Measurements from ENCODE around the gene DOCK1.

DOCK1 gene

DNA sequence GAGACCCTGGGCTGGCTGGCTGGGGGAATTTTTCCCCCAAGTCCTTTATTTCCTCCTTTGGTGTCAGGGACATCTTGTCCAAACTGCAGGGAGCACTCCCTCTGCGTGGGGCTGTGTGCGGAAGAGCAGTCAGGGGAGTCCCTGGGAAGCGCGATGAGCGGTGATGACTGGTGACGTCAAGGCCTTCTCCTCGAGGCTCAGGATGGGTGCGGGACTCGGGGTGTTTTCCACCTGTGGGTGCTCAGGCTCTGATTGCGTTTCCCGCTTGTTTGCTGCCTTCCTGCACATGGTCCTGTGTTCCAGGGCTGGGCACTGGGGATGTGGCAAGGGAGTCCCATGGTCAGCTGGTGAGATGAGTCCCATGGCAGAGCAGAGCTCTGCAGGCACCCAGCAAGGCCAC lies 101.2 kb downstream of the DOCK1 start:
- Histone ChIP-seq H3K4me1 (ENCODE audit: insufficient read depth, low read length) (no peaks in the 10 kb centered on the region), H3K9me3 (ENCODE audit: control insufficient read depth, insufficient read depth, low read length) (no peaks in the 10 kb centered on the region), H3K9ac (ENCODE audit: low read depth, low read length) (no peak overlapping the region), H3K36me3 (ENCODE audit: insufficient read depth, low read length) (no peaks in the 10 kb centered on the region; the same call in 1 of the 2 replicates)

- no peak overlapping the region for H3K9ac ChIP-seq (ENCODE audit: low read depth, low read length)
- H3K36me3 ChIP-seq (ENCODE audit: insufficient read depth, low read length), result peaks cover 3% of the 10 kb centered on the region
- peaks cover 10% of the 10 kb centered on the region; the same call in 1 of the 2 replicates for H3K4me1 ChIP-seq (ENCODE audit: insufficient read depth, low read length)
- H3K9me3 ChIP-seq (ENCODE audit: control insufficient read depth, insufficient read depth, low read length), result no peaks in the 10 kb centered on the region
Observed at GRCh38 chr10:127009366-127009765, 104.1 kb downstream of the DOCK1 start.

DNA sequence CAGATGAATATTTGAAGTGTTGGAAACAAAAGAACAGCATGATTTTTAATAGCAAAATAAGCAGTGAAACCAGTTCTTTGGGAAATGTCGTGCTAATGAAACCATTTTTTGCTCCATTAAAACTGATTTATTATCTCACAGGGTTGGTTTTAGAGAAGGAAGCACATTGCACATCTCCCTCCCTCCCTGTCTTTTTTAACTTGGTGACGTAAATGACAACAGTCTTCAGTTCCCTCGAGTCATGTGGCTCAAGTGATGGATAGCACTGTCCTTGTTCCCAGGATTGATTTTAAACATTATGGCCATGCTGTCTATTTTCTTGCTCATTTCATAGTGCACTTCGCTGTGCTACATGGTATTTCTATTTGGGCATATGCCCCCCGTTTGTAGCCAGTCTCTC lies 105.9 kb downstream of the DOCK1 start:
- no peaks in the 10 kb centered on the region for H3K9me3 ChIP-seq (ENCODE audit: control insufficient read depth, insufficient read depth, low read length)
- H3K9ac ChIP-seq (ENCODE audit: low read depth, low read length), result no peak overlapping the region
- peaks cover 3% of the 10 kb centered on the region for H3K36me3 ChIP-seq (ENCODE audit: insufficient read depth, low read length)
- peaks cover 10% of the 10 kb centered on the region; the same call in 1 of the 2 replicates for H3K4me1 ChIP-seq (ENCODE audit: insufficient read depth, low read length)

- Histone ChIP-seq H3K36me3 (ENCODE audit: insufficient read depth, low read length) (peaks cover 5% of the 10 kb centered on the region), H3K9me3 (ENCODE audit: control insufficient read depth, insufficient read depth, low read length) (no peaks in the 10 kb centered on the region)
Observed at GRCh38 chr10:127012071-127012768, 107.0 kb downstream of the DOCK1 start.

GRCh38 chr10:127012769-127013152 lies 107.5 kb downstream of the DOCK1 start:
- Histone ChIP-seq H3K9me3 (ENCODE audit: control insufficient read depth, insufficient read depth, low read length) (no peaks in the 10 kb centered on the region), H3K9ac (ENCODE audit: low read depth, low read length) (no peak overlapping the region), H3K4me1 (ENCODE audit: insufficient read depth, low read length) (peaks cover 10% of the 10 kb centered on the region; the same call in 1 of the 2 replicates), H3K36me3 (ENCODE audit: insufficient read depth, low read length) (peaks cover 5% of the 10 kb centered on the region)

More at GRCh38 chr10:127012071-127012768, 107.0 kb downstream of the DOCK1 start:
- no peak overlapping the region for H3K9ac ChIP-seq (ENCODE audit: low read depth, low read length)
- peaks cover 10% of the 10 kb centered on the region; the same call in 1 of the 2 replicates for H3K4me1 ChIP-seq (ENCODE audit: insufficient read depth, low read length)

- Histone ChIP-seq H3K9me3 (ENCODE audit: control insufficient read depth, insufficient read depth, low read length) (no peaks in the 10 kb centered on the region), H3K36me3 (ENCODE audit: insufficient read depth, low read length) (peaks cover 5% of the 10 kb centered on the region), H3K4me1 (ENCODE audit: insufficient read depth, low read length) (peaks cover 10% of the 10 kb centered on the region; the same call in 1 of the 2 replicates), H3K9ac (ENCODE audit: low read depth, low read length) (no peak overlapping the region)
Observed at GRCh38 chr10:127013211-127013656, 108.0 kb downstream of the DOCK1 start.

- H3K36me3 ChIP-seq (ENCODE audit: insufficient read depth, low read length), result peaks cover 5% of the 10 kb centered on the region
- H3K9me3 ChIP-seq (ENCODE audit: control insufficient read depth, insufficient read depth, low read length), result no peaks in the 10 kb centered on the region
- H3K9ac ChIP-seq (ENCODE audit: low read depth, low read length), result no peak overlapping the region
- H3K4me1 ChIP-seq (ENCODE audit: insufficient read depth, low read length), result peaks cover 10% of the 10 kb centered on the region; the same call in 1 of the 2 replicates
Observed at GRCh38 chr10:127013691-127014473, 108.7 kb downstream of the DOCK1 start.

- Histone ChIP-seq H3K9ac (ENCODE audit: low read depth, low read length) (no peak overlapping the region), H3K4me1 (ENCODE audit: insufficient read depth, low read length) (peaks cover 10% of the 10 kb centered on the region; the same call in 1 of the 2 replicates), H3K9me3 (ENCODE audit: control insufficient read depth, insufficient read depth, low read length) (no peaks in the 10 kb centered on the region), H3K36me3 (ENCODE audit: insufficient read depth, low read length) (peaks cover 5% of the 10 kb centered on the region)
Observed at GRCh38 chr10:127014671-127015070, 109.4 kb downstream of the DOCK1 start.

DNA sequence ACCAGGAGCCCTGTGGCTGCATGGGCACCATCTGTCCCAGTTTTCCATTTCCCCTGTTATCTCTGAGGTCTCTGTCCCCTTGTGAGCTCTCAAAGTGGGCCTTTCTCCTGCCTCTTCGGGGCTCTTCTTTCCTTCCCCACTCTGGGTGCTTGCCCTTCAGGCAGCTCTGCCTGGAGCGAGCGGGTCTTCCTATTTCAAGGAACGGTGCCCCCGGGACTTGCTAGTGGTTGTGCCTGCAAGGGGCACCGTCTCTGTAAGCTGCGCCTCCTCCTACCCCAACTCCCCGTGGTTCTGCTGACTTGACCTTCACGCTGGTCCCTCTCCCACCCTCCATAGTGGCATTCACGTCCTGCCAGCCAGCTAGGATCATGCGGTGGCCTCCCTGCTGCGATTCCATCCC lies 110.1 kb downstream of the DOCK1 start:
- H3K9me3 ChIP-seq (ENCODE audit: control insufficient read depth, insufficient read depth, low read length), result no peaks in the 10 kb centered on the region
- no peak overlapping the region for H3K9ac ChIP-seq (ENCODE audit: low read depth, low read length)
- H3K4me1 ChIP-seq (ENCODE audit: insufficient read depth, low read length), result peaks cover 10% of the 10 kb centered on the region; the same call in 1 of the 2 replicates
- peaks cover 5% of the 10 kb centered on the region for H3K36me3 ChIP-seq (ENCODE audit: insufficient read depth, low read length)

- peaks cover 5% of the 10 kb centered on the region for H3K36me3 ChIP-seq (ENCODE audit: insufficient read depth, low read length)
- H3K9me3 ChIP-seq (ENCODE audit: control insufficient read depth, insufficient read depth, low read length), result no peaks in the 10 kb centered on the region
- no peak overlapping the region for H3K9ac ChIP-seq (ENCODE audit: low read depth, low read length)
- peaks cover 10% of the 10 kb centered on the region; the same call in 1 of the 2 replicates for H3K4me1 ChIP-seq (ENCODE audit: insufficient read depth, low read length)
Observed at GRCh38 chr10:127016331-127016730, 111.1 kb downstream of the DOCK1 start.

DNA sequence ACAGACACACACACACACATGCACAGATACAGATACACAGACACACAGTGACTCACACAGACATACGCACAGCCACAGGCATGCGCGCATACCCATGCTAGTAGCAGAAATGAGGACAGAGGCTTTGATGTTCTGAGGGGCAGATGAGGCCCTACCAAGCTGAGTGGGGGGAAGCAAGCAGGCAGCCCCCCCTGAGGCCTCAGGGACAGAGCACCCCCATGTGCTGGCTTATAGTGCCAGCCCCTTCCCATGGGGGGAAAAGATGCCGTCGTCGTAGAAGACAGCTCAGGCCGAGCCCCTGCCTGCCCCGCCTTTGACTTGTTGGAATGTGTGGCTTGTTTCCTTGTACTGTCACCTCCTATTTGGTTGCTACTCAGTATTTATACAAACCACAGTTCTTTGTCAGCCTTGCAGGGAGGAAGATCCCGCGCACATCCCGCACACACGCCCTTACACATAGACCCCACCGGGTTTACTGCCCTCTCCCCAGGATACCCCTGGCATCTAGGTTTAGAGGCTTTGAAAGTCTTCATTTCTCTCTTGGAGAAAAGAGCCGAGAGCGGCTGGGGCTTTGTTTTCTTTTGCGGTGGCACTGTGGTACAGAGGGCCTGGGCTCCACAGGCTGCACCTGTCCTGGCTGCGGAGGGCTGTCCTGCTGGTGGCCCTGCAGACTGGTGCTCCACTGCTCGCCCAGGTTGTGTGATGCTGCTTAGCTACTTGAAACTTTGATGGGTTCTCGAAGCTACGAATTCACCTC lies 112.5 kb downstream of the DOCK1 start:
- no peaks in the 10 kb centered on the region for H3K9me3 ChIP-seq (ENCODE audit: control insufficient read depth, insufficient read depth, low read length)
- peaks cover 5% of the 10 kb centered on the region; the same call in 1 of the 2 replicates for H3K36me3 ChIP-seq (ENCODE audit: insufficient read depth, low read length)
- peaks cover 9% of the 10 kb centered on the region; the same call in 1 of the 2 replicates for H3K4me1 ChIP-seq (ENCODE audit: insufficient read depth, low read length)
- H3K9ac ChIP-seq (ENCODE audit: low read depth, low read length), result no peak overlapping the region

GRCh38 chr10:127018298-127018650 lies 113.0 kb downstream of the DOCK1 start:
- Histone ChIP-seq H3K9me3 (ENCODE audit: control insufficient read depth, insufficient read depth, low read length) (no peaks in the 10 kb centered on the region), H3K36me3 (ENCODE audit: insufficient read depth, low read length) (peaks cover 5% of the 10 kb centered on the region; the same call in 1 of the 2 replicates), H3K9ac (ENCODE audit: low read depth, low read length) (no peak overlapping the region), H3K4me1 (ENCODE audit: insufficient read depth, low read length) (peaks cover 4% of the 10 kb centered on the region; the same call in 1 of the 2 replicates)

GRCh38 chr10:127018766-127019165 lies 113.5 kb downstream of the DOCK1 start:
- Histone ChIP-seq H3K4me1 (ENCODE audit: insufficient read depth, low read length) (no peaks in the 10 kb centered on the region; the same call in 1 of the 2 replicates), H3K9ac (ENCODE audit: low read depth, low read length) (no peak overlapping the region), H3K9me3 (ENCODE audit: control insufficient read depth, insufficient read depth, low read length) (no peaks in the 10 kb centered on the region), H3K36me3 (ENCODE audit: insufficient read depth, low read length) (peaks cover 5% of the 10 kb centered on the region; the same call in 1 of the 2 replicates)

- no peak overlapping the region for H3K9ac ChIP-seq (ENCODE audit: low read depth, low read length)
- H3K36me3 ChIP-seq (ENCODE audit: insufficient read depth, low read length), result 0 out of 2 replicates have a peak, but pooled peaks cover 3% of the 10 kb centered on the region
- H3K9me3 ChIP-seq (ENCODE audit: control insufficient read depth, insufficient read depth, low read length), result no peaks in the 10 kb centered on the region
- H3K4me1 ChIP-seq (ENCODE audit: insufficient read depth, low read length), result no peaks in the 10 kb centered on the region
Observed at GRCh38 chr10:127020260-127020659, 115.0 kb downstream of the DOCK1 start.
